ENCODE results near the gene HENMT1.
"Not testable (repeated sequence)": the region's sequence is repeated elsewhere in the genome, so short reads cannot be mapped to it uniquely, and the experiment has no call there.

Gene HENMT1

DNA sequence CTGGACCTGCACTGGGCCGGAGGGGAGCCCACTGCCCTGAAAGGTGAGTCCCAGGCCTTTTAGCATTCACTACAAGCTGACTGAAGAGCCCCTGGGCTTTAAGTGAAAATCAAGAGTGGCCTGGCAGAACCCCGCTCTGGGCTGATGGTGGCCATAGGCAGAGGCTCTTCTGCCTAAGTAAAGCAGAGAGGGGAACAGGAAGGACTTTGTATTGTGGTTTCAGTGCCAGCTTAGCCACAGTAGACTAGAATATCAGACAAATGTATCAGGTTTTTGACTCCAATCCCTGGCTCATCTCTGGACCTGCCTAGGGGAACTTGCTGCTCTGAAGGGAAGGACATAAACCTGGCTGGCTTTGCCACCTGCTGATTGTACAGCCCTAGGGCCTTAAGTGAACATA is 10.2 kb upstream of the HENMT1 start:
- DNase-seq (ENCODE audit: extremely low read depth in 1 of 2, low read depth in 1 of 2): no peak

DNA sequence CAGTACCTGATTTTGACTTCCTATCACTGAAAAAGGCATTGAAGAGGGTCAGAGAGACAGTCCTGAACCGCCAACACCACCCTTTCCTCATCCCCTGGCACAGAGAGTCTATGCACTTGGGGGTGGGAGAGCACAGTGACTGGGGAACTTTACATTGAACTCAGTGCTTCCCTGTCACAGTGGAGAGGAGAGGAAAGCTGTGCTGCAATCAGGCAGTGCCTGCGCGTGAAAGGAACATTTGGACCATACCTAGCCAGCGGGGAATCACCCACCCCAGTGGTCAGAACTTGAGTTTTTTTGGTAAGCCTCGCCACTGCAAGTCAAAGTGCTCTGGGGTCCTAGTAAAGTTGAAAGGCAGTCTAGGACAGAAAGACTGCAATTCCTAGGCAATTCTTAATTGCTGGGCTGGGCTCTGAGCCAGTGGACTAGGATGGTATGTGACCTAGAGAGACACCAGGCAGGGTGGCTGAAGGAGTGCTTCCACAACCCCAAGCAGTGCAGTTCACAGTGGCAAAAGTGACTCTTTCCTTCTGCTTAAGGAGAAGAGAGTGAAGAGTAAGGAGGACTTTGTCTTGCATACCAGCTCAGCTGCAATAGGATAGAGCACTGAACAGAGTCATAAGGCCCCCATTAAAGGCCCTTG is 9.4 kb upstream of the HENMT1 start:
- DNase-seq (ENCODE audit: extremely low read depth in 1 of 2, low read depth in 1 of 2): no peak

DNA sequence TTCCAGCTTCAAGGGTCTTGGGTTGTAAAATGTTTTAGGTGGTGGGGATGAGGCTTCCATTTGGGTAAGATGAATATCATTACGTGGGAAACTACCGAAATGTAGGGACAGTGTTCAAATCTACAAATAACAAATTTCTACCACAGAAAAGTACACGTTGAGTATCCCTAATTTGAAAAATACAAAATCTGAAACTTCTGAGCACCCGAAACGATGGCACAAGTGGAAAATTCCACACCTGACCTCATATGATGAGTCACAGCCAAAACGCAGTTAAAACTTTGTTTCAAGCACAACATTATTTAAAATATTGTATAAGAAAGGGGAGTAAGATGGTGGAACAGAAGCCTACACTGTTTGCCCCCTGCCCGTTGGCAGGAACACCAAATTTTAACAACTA is 8.8 kb upstream of the HENMT1 start:
- DNase-seq (ENCODE audit: extremely low read depth in 1 of 2, low read depth in 1 of 2): no peak

DNA sequence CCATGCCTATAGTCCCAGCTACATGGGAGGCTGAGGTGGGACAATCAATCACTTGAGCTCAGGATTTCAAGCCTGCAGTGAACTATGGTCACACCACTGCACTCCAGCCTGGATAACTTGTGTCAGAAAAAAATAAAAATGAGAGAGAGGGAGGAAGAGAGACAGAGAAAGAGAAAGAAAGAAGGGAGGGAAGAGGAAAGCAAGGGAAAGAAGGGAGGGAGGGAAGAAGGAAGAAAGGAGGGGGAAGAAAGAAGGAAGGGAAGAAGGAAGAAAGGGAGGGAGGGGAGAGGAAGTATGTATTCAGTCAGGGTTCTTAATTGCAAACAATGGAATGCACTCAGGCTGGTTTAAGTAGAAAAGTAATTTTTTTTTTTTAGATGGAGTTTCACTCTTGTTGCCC is 7.9 kb upstream of the HENMT1 start:
- no peak for DNase-seq (ENCODE audit: extremely low read depth in 1 of 2, low read depth in 1 of 2)

DNA sequence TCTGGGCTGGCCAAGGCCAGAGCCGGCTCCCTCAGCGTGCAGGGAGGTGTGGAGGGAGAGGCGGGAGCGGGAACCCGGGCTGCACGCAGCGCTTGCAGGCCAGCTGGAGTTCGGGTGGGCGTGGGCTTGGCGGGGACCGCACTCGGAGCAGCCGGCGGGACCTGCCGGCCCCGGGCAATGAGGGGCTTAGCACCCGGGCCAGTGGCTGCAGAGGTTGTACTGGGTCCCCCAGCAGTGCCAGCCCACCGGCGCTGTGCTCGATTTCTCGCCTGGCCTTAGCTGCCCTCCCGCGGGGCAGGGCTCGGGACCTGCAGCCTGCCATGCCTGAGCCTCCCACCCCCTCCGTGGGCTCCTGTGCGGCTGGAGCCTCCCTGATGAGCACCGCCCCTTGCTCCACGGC is 6.5 kb upstream of the HENMT1 start:
- DNase-seq (ENCODE audit: extremely low read depth in 1 of 2, low read depth in 1 of 2): not testable (repeated sequence)

DNA sequence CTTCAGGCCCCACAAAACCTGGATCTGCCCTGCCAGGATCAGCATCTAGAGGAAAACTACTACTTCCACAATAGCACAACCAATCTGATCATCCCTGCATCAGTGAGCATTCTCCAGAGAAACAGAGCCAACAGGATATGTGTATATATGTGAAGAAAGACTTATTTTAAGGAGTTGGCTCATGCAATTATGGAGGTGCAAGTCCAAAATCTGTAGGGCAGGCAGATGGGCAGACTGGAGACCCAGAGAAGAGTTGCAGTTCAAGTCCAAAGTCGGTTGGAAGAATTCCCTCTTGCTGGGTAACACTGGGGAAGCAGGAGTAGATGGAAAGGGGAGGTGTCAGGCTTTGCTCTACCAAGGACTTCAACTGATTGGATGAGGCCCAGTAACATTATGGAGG is 4.9 kb upstream of the HENMT1 start:
- DNase-seq (ENCODE audit: extremely low read depth in 1 of 2, low read depth in 1 of 2): no peak

DNA sequence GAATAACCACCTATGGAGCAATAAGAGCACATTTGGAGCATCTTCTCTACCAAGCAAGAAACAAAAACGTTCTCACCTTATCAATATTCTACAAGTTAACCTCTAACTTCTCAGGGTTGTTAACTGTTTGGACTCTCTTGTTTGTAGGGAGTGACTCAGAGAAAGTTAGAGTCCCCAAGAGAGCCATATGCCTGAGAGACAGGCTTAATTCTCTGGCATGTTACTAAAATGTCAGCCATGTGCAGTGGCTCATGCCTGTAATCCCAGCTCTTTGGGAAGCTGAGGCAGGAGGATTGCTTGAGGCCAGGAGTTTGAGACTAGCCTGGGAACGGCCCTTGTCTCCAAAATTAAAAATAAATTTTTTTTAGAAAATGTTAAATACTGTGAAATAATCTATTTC is 4.2 kb upstream of the HENMT1 start:
- DNase-seq (ENCODE audit: extremely low read depth in 1 of 2, low read depth in 1 of 2): no peak

DNA sequence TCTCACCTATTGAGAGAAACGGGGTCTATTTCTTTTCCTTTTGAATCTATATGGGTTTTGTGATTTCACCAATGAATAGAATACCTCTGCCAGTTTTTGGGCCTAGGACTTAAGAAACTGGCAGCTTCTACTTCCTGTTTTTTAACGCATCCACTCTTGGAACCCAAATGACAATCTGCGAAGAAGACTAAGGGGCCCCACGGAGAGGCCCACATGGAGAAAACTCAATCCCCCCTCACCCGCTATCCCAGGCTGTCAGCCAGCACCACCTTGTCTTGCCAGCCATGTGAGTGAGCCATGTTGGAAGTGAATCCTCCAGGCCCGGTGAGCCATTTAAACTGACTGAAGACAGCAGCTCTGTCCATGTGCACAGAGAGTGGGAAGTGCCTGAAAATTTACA is 3.6 kb upstream of the HENMT1 start:
- no peak for DNase-seq (ENCODE audit: extremely low read depth in 1 of 2, low read depth in 1 of 2)

DNA sequence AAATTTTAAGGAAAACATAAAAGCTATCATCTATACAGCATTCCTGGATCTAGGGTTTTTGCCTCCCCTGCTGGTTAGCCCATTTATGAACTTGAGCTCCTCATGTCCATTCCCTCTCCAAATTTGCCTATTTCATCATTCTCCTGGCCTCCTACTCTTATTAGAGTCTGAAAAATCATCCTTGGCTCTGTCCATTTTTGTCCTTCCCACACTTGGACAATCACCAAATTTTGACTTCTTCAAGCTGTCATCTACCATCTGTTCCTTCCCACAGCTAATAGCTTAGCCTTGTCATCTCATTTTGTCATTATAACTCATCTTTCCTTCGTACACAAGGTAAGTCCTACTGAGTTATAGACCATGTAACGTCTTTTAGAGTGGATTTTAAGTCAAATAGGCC is 2.2 kb upstream of the HENMT1 start:
- DNase-seq (ENCODE audit: extremely low read depth in 1 of 2, low read depth in 1 of 2): no peak

DNA sequence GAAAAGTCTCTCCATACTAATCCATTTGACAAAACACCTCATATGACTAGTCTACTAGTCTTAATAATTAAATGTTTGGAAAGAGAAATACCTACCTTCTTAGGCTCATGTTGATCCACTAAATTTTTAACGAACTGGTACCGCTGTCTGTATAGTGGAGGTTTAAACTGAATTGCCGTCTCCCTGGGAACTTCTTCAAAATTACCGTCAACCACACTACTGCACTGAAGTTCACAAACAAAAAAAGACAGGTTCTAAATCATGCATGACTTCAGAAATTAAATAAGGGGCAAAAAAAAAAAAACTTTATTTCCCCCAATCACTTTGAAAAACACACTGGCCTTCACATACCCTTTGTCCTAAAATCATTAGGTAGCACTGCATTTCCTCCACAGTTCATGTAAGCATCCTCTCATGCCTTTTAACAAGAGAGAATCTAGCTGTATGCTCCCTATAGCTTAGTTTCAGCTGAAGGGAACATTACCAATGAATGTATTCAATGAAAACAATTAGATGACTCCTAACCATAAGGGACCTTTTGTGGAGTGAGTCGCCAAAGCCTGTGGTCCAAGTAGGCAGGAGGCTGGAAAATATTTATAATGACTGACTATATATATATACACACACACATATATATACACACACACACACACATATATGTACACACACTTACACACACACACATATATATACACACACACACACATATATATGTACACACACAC is 3.4 kb downstream of the HENMT1 start:
- DNase-seq (ENCODE audit: extremely low read depth in 1 of 2, low read depth in 1 of 2): peak in 1 of 2 donors; percentile 20

DNA sequence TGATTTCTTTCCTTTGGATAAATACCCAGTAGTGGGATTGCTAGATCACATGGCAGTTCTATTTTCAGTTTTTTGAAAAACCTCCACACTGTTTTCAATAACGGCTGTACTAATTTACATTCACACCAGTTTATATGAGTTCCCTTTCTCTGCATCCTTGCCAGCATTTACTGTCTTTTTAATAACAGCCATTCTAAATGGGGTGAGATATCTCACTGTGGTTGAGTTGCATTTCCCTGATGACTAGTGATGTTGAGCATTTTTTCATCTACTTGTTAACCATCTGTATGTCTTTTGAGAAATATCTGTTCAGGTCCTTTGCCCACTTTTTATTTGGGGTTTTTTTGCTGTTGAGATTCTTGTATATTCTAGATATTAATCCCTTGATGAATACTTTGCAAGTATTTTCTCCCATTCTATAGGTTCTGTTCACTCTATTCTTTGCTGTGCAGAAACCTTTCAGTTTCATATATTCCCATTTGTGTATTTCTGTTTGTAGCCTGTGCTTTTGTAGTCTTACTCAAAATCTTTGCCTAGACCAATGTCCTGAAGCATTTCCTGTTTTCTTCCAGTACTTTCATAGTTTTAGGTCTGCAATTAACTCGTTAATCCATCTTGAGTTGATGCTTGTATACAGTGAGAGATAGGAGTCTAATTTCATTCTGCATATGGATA is 7.3 kb downstream of the HENMT1 start:
- no peak for DNase-seq (ENCODE audit: extremely low read depth in 1 of 2, low read depth in 1 of 2)

DNA sequence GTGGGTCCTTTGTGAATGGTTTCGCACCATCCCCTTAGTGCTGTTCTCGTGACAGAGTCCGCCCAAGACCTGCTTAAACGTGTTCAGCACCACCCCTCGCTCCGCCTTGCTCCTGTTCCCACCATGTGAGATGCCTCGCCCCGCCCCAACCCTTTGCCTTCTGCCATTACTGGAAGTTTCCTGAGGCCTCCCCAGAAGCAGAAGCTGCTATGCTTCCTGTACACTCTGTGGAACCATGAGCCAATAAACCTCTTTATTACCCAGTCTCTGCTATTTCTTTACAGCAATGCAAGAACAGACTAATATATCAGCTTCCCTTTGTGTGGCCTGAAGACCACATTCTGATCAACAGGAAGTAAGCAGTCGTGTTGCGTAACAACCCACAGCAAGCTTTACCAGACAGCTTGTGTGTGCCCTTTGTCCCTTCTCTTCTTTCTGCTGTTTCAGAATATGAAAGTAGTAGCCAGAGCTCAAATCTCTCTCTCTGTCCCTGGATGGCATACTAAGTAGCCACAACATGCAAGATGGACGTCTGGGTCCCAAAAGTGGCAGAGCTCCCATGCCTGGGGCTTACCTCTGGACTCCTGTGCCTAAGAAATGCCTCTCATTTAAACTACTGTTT is 14.1 kb downstream of the HENMT1 start:
- peak; percentile 45 to 65 for DNase-seq (ENCODE audit: extremely low read depth in 1 of 2, low read depth in 1 of 2)

DNA sequence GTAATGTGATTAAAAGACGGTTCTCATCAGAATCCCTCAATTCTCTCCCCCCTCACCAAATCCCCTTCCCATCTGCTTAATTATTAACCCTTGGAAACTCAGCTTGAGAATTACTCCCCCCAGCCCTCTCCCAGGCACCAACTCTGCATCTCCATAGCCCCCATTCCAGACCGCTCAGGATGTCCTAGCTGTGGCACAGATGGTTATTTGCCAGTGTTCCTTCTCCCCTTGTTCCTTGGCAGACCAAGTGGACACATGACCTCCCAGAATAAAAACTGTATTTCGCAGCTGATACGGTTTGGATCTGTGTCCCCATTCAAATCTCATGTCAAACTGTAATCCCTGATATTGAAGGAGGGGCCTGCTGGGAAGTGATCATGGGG is 14.6 kb downstream of the HENMT1 start:
- DNase-seq (ENCODE audit: extremely low read depth in 1 of 2, low read depth in 1 of 2): no peak

DNA sequence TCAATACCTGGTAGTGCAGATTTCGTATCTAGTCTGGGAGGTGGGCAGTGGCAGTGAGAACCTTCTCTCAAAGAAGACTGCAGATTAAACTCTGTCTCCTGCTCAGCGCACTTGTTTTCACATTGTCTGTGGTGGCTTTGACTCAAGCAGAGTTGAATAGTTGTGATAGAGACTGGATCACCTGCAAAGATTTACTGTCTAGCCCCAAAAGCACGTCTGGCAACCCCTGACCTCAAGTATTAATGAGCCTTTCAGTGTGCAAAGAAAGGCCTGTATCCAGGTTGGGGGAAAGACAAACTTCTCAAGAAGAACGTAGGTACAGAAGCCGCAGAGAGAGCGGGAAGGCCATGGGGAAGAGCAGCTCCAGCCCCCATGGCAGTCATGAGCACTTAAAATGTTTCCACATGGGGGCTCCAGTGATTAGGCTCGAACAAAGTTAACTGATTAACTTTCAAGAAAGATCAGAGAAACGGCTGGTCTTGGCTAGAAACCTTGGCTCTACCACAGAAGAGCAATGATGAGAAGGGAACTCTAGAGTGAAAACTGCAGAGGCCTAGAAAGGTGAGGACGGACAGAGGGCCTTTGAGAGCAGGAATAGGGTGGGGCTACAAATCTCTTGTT is 15.2 kb downstream of the HENMT1 start:
- no peak for DNase-seq (ENCODE audit: extremely low read depth in 1 of 2, low read depth in 1 of 2)

DNA sequence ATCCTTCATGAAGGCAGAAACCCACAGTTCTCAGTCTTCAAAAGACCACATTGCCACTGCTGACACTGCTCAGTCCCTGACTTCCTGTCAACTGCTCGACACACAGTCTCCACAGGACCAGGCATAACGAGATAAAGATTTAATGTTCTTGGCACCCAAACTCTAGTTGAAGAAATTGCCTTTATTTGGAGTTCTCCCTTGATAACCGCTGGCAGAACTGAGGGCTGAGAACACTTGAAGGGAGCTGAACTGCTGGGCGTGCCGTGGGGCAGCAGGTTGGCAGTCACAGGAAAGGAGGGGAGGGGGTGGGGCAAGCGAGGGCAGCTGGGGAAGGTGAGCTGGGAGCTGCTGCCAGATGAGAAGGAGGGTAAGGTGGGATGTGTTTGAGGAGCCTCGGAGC is 15.9 kb downstream of the HENMT1 start:
- DNase-seq (ENCODE audit: extremely low read depth in 1 of 2, low read depth in 1 of 2): peak in 1 of 2 donors; percentile 14

DNA sequence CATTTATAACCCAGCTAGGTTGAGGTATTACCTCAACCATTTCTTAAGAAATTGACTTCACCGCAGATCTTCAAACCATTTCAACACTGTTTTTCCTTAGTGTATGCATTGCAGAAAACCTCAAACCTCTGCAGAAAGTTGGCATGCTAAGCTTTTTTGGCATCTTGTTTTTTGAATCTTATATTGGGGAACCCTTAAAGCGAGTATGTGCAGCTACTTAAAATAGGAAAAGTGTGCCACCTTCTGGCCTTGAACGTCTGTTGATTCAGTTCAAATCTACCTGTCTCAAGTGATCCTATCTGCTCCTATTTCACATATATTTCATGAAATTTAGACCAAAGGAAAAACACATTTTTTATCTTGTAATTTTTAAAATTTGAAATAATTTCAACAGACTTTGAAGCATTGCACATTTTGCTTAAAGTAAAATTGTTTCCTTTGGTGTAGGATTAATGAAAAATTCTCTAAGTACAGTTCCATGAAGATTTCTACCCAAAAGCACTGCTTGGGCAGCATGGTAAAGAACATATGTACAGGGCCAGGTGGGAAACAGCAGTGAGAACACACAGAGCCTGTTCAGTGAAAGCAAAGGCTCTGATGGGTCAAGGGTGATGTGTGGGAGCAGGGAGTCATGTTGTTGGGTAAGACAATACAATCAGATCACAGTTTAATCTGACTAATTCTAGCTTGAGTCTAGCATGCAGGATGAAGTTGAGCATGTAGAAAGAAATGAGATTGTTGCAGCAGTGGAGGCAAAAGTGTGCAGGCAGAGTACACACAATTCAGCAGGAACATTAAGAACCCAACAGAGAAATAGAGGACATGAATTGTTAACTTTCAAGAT is 17.2 kb downstream of the HENMT1 start:
- peak in 1 of 2 donors; percentile 17 for DNase-seq (ENCODE audit: extremely low read depth in 1 of 2, low read depth in 1 of 2)

DNA sequence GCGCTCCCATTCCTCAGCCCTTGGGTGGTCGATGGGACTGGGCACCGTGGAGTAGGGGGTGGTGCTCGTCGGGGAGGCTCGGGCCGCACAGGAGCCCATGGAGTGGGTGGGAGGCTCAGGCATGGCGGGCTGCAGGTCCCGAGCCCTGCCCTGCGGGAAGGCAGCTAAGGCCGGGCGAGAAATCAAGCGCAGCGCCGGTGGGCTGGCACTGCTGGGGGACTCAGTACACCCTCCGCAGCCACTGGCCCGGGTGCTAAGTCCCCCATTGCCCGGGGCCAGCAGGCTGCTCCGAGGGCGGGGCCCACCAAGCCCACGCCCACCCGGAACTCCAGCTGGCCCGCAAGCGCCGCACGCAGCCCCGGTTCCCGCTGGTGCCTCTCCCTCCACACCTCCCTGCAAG is 20.0 kb downstream of the HENMT1 start:
- not testable (repeated sequence) for DNase-seq (ENCODE audit: extremely low read depth in 1 of 2, low read depth in 1 of 2)

DNA sequence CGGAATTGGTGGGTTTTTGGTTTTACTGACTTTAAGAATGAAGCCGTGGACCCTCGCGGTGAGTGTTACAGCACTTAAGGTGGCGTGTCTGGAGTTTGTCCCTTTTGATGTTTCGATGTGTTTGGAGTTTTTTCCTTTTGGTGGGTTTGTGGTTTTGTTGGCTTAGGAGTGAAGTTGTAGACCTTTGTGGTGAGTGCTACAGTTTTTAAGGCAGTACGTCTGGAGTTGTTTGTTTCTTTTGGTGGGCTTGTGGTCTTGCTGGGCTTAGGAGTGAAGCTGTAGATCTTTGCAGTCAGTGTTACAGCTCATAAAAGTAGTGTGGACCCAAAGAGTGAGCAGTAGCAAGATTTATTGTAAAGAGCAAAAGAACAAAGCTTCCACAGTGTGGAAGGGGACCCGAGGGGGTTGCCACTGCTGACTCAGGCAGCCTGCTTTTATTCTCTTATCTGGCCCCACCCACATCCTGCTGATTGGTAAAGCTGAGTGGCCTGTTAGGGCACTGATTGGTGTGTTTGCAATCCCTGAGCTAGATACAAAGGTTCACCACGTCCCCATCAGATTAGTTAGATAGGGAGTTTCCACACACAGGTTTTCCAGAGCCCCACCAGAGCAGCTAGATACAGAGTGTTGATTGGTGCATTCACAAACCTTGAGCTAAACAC is 20.9 kb downstream of the HENMT1 start:
- DNase-seq (ENCODE audit: extremely low read depth in 1 of 2, low read depth in 1 of 2): peak in 1 of 2 donors; percentile 39

DNA sequence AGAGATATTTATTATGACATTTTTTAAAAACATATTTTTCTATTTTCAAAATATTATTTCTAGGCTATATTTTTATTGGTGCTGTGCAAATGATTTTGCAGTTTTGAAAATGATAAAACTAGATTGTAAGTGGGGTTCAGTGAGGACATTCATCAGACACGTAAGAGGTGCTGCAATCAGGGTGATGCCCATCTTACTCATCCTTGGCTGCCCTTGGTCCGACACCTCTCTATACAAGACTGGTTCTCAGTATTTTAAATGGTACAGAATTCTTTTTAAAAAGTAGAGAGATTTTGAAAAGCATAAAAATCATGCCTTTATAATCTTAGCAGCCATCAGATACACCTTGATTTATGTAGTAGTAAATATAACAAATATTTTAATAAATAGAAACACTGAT is 24.0 kb downstream of the HENMT1 start:
- no peak for DNase-seq (ENCODE audit: extremely low read depth in 1 of 2, low read depth in 1 of 2)

DNA sequence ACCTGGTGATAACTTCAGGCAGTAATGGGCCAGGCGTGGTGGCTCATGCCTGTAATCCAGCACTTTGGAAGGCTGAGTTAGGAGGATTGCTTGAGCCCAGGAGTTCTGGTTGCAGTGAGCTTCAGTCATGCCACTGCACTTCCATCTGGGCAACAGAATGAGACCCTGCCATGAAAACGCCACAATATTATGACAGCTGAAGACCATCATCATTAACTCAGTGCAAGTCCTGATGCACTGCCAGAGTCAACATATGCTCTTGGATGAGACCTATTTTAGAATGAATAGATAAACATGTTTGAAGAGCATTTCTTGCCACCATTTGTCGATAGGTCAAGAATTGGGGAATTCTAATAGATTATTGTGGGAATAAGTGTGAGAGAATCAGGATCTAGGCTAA is 26.4 kb downstream of the HENMT1 start:
- no peak for DNase-seq (ENCODE audit: extremely low read depth in 1 of 2, low read depth in 1 of 2)

Data from stimulated activated CD8-positive, alpha-beta memory T cell treated with anti-CD3 and anti-CD28 coated beads, Interleukin-7, amount 100 ng/mL, for 48 hours (primary cell).